GM12872 (cell line): ENCODE data around the gene UBE3D.

ENCODE experiments used
- TF ChIP-seq, protein P1 (sequence below): IDR thresholded peaks from 3 replicates; pipeline ENCODE4 v1.5.1; 2011; ENCODE audit warnings: low read depth, mild to moderate bottlenecking, low read length, moderate library complexity; ENCODE audit not compliant: insufficient read depth

UBE3D gene

DNA sequence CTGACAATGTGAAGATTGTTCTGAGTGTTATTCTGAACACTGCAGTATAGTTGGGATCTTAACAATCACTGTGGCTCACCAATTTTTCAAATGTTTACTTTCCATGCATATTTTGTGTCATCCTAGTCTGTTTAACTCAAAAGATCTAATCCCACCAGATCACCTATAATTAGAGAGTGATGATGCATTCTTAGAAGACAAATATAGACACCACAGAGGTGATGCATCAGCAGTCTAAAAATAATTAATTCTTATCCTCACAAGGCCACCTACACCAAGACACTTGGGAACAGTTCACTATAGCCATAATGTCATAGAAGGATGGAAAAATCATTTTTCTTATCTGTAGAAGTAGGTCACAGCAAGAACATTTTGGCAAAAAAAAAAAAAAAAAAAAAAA, 154.8 kb downstream of the UBE3D start:
- TF ChIP-seq, protein P1, sequence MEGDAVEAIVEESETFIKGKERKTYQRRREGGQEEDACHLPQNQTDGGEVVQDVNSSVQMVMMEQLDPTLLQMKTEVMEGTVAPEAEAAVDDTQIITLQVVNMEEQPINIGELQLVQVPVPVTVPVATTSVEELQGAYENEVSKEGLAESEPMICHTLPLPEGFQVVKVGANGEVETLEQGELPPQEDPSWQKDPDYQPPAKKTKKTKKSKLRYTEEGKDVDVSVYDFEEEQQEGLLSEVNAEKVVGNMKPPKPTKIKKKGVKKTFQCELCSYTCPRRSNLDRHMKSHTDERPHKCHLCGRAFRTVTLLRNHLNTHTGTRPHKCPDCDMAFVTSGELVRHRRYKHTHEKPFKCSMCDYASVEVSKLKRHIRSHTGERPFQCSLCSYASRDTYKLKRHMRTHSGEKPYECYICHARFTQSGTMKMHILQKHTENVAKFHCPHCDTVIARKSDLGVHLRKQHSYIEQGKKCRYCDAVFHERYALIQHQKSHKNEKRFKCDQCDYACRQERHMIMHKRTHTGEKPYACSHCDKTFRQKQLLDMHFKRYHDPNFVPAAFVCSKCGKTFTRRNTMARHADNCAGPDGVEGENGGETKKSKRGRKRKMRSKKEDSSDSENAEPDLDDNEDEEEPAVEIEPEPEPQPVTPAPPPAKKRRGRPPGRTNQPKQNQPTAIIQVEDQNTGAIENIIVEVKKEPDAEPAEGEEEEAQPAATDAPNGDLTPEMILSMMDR: no peak

DNA sequence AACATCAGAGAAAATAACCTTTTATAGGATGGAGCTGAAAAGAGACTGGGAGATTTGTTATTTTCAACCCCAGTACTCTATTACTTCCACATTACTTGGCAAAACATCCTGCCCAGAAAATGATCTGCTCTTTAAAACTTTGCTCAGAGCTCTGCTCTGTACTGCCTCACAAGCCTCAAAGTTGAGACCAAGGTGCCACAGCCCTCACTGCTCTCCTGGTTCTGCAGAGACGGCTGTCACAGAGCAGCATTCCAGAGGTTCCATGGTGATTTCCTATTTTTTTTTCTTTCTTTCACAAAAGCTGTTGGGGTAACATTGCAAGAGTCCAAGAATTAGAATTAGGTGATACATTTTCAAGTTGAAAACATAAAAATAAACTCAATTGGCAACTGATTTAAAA, 155.2 kb downstream of the UBE3D start:
- TF ChIP-seq, protein P1: no peak

DNA sequence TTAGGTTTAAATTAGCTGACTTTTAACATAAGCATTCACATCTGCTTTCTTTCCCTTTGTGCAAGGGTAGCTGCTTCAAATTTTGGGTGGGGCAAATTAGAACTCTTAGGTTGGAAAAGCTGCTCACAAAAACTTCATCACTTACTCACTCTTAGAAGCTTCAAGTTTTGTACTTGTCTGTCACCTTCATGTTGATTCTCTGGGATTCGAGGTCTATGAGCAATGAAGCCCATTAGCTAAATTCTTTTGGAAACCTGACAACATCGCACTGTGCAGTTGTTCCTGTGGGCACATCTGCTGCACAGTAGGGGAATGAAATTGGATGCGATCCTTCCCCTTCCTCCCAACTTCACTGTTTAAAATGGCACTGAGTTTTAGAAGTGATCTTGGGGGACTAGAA, 156.1 kb downstream of the UBE3D start:
- TF ChIP-seq, protein P1: no peak

DNA sequence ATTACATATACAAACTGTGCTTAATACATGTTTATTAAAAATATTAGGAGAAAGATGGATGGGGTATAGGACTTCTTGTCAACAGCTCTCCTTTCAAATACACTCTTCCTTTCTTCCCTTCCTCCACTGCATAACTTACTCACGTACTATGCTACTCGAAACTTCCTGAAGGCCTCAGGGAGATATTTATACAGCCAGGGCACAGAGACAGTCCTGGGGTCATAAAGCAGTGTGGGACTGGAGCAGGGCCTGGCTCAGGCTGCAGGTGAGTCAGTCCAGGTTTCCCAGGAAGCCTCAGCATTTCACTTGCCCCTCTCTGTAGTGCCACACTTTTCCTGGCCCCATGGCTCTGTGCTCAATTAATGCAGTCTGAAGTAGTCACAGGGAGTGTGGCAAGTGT, 157.0 kb downstream of the UBE3D start:
- TF ChIP-seq, protein P1: no peak

DNA sequence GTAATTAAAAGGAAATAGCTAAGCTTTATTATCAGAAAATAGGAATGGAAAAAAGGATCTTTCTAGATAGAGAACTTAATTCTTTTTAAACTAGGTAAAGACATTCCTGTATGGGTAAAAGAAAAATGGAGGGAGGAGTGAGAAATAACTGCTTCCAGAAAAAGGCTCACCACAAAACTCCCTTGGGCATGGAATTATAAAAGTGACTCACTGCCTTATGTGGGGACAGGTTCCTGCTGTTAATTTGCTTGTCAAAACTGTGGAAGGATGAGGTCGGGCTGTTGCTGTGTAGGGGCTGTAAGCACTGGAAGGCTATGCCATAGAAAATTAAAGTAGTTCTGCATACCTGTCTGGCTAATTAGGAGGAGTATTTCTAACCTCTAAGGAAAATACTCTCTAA, 158.7 kb downstream of the UBE3D start:
- TF ChIP-seq, protein P1: no peak

DNA sequence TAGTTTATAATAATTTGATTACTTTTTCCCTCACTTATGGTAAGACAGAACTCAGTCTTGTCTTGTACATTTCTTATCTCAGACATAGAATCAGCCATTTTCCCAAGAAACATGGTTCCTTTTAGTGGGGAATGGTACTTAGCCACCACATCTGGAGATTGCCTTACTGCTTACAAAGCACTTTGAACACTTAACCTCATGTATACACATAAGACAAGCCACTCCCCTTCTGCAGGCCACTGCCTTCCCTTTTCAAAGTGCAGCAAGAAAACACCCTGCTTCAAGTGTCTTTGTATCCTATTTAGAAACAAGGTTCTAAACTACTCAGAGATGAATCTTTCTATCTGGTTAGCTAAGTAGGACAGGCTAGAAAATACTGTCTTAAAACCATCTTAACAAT, 159.2 kb downstream of the UBE3D start:
- TF ChIP-seq, protein P1: no peak

DNA sequence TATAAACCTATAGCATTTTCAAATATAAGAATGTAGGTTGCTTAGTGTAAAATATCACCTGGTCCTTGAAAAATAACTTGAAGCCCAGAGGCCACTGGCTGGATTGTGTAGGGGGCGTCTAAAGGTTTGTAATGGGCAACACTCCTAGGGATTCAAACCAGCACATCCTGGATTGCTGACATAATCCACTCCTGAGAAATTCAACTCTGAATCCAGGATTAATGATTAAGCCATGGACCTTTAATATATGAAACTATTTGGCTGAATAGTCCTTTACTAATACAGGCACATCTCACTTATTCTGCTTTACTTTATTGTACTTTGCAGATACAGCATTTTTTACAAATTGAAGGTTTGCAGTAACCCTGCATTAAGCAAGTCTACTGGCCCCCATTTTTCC, 160.8 kb downstream of the UBE3D start:
- TF ChIP-seq, protein P1: no peak

DNA sequence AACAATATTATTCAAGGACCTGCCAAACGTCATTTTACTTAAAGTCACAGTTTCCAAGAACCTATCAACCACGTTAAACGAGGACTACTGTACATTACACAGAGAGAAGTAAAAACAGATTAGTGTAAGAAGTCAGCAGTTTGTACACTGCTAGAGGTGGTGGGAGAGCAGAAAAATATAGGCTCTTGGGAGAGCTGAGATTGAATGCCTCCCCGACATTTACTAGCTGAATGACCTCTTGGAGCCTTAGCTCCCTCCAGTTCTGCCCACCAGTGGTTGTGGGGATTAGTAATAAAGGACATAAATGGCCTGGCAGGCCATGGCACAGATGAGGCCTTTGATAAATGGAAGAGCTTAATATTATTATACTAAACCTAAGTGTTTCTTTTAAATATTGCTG, 161.4 kb downstream of the UBE3D start:
- TF ChIP-seq, protein P1: no peak
